ENCODE results near the gene SLC25A1.
"Not testable (repeated sequence)": the region's sequence is repeated elsewhere in the genome, so short reads cannot be mapped to it uniquely, and the experiment has no call there.

Gene SLC25A1

DNA sequence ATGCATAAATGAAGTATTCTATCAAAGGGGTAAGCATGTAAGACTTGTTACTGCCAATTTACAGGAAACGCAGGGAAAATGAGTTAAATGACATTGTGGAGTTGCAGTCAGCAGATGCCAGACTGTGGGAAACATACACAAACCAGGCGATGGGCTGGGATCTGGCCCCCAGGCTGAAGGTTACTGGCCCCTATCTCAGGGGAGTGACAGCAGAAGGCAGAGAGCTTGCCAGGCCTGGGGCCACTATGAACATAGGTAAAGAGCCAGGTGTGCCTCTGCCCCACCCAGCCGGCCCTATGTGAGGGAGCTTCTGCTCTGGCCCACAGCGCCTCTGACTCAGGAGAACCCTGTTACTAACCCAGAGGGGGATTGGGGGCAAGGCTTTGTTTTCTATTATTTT lies 26.1 kb upstream of the SLC25A1 start:
- DNase-seq (ENCODE audit: low read depth) = no peak

GRCh38 chr22:19203834-19204233 lies 25.3 kb upstream of the SLC25A1 start:
- no peak for DNase-seq (ENCODE audit: low read depth)

- not testable (repeated sequence) for DNase-seq (ENCODE audit: low read depth)
Measured at GRCh38 chr22:19202799-19203186, 24.3 kb upstream of the SLC25A1 start.

DNA sequence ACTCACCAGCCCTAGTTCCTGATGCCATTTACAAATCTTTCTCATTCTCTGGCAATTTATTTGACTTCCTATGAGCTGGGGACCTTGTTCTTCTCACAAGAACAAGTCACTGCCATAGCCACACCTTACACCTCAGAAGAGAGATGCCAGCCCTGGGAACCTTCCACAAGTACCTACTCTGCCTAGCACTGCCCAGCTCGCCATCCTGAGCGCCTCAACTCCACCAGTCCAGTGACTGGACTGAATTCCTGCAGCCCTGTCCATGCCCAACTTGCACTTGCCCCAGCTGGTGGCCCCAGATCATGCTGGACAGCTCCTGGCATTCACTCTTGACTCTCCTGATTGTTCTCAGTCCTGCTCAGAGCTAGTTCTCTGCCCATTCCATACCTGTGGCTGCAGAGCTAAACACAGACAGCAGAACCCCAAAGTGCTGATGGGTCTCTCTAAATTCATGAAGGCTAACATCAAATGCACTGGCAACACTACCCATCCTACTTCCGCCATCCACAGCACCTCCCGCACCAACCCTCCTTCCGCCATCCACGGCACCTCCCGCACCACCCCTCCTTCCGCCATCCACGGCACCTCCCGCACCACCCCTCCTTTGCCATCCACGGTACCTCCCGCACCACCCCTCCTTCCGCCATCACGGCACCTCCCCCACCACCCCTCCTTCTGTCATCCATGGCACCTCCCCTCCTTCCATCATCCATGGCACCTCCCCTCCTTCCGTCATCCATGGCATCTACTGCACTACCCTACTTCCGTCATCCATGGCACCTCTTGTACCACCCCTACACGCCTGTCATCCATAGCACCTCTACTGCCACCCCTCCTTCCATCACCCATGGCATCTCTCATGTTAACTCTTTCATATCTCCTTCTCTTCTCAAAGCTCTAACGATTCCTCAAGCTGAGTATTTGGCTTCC lies 23.6 kb upstream of the SLC25A1 start:
- DNase-seq (ENCODE audit: low read depth) = no peak

DNA sequence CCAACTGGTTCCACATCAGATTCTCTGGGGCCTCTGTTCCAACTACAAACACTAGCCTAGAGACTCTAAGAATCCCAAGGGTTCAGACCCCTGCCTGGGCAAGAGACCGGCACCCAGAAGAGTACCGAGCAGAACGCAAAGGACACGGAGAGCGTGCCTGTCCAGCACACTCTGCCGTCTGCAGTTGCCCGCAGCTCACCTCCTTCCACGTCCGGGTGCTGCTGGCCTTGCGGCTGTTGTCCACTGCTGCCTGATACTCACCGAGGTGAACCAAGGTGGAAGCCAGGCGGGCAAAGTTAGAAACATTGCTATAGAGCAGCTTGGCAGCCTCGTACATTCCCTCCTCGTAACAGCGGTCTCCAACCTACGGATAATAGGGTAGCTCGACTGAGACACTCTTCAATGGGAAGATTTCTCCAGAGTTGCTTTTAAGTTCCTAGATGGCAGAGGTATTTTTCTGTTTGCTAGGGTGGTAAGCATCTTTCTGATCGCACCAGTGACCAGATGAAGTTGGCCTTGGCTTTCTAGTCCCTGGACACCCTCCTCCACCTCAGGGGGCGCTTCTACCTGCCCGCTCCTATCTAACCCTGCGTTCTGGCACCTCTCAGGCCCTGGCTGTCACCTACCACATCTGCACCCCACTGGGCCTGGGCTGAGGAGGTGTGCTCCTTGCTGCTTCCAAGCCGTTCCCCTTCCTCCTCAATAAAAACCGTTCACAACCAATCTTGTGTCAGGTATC lies 22.8 kb upstream of the SLC25A1 start:
- DNase-seq (ENCODE audit: low read depth) = no peak

- no peak for DNase-seq (ENCODE audit: low read depth)
Measured at GRCh38 chr22:19199479-19199878, 20.9 kb upstream of the SLC25A1 start.

DNA sequence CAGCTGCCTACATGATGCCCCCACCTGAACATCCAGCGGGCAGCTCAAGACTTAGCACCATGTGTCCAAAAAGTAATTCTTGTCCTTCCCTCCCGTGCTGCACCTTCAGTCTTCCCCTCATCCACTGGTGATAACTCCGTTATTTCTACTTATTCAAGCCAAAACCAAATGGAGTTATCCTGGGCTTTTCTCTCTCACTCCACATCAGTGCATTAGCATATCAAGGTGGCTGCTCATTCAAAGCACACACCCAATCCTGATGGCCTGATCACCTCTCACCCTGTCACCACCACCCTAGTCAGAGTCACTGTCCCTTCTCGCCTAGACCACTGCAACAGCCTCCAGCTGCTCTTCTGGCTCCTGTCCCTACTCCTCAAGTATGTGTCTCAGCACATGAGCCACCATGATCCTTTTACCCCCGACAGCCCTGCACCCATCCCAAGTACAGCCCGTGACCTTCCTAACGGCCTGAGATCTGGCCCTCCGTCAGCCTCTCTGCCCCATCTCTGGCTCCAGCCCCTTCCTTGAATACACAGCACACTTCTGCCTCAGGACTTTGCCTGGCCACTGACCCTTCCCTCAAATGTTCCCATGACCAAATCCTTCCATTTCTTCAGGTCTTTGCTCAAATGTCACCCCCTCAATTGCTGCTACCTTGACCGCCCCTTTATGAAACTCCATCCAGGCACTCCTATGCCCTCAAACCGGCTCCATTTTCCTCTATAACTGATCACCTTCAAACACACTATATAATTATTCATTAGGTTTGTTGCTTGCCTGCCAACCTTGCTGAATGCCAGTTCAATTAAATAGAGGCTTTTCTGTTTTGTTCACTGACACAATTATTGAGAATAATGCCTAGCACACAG lies 19.7 kb upstream of the SLC25A1 start:
- no peak for DNase-seq (ENCODE audit: low read depth)

DNA sequence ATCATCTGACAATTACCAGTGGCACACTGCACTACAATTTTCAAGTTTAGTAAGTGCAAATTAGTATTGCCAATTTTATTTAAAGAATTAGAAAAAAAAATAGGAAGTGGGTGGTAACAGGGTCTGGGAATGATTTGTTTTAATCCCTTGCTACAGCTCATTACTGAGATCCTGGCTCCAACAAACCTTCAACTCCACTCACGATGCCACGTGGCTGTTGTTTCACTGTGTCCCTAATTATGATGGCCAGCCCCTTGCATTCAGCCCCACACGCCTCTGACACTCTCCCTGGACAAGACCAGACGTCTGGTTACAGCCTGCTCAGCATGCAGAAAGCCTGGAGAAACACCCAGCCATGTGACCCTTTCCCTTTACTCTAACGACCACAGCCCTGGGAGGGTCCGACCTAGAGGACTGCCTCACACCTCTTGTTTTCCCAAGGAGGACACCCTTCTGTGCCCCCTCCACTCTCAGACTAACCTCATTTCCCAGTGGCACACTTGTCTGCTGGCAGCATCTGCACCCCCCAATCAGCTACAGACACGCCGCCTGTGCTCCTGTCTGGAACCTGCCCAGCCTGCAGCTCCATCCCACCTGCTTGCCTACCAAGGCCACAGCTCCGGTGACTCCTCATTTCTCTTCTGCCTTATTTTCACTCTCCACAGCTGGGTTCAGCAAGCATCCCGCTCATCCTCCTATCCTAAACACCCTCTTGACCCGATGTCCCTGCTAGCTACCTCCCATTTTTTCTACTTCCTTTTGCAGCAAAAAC lies 18.5 kb upstream of the SLC25A1 start:
- DNase-seq (ENCODE audit: low read depth) = no peak

GRCh38 chr22:19195796-19196731 lies 17.5 kb upstream of the SLC25A1 start:
- DNase-seq (ENCODE audit: low read depth) = no peak

DNA sequence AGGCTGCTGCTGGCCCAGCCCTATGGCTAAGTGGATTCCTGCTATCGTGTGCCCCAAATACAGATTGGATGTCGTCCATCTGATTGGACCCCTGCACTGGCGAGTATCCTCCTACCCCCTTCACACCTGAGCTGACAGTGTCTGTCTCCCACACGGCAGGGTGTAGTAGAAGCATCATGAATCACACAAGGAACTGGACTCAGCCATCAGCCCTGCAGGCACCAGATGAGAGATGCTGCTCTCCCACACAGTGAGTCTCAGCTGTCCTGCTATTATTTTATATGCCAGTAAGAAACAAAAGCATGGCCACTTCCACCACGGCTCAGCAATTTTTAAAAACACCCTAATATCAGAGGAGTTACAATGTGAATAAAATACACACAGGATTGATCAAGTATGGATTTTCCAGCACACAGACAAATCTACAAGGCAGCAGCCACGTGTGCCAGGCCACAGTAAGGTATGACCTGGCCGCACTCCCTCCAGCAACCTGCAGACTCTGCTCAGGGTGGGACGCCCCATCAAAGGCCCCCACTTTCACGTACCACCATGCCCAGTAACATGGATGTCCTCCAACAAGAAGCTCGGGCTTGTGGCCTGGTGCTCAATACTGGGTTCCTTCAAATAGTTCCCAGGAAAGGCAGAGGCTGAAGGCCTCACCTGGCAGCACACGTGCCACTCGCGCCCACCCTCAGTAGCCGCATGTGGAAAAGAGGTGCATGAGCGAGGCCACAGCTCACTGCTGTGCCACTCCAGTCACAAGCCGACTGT lies 16.4 kb upstream of the SLC25A1 start:
- no peak for DNase-seq (ENCODE audit: low read depth)

GRCh38 chr22:19193879-19194278 lies 15.3 kb upstream of the SLC25A1 start:
- no peak for DNase-seq (ENCODE audit: low read depth)

GRCh38 chr22:19187716-19188563 lies 9.4 kb upstream of the SLC25A1 start:
- DNase-seq (ENCODE audit: low read depth) = no peak

DNA sequence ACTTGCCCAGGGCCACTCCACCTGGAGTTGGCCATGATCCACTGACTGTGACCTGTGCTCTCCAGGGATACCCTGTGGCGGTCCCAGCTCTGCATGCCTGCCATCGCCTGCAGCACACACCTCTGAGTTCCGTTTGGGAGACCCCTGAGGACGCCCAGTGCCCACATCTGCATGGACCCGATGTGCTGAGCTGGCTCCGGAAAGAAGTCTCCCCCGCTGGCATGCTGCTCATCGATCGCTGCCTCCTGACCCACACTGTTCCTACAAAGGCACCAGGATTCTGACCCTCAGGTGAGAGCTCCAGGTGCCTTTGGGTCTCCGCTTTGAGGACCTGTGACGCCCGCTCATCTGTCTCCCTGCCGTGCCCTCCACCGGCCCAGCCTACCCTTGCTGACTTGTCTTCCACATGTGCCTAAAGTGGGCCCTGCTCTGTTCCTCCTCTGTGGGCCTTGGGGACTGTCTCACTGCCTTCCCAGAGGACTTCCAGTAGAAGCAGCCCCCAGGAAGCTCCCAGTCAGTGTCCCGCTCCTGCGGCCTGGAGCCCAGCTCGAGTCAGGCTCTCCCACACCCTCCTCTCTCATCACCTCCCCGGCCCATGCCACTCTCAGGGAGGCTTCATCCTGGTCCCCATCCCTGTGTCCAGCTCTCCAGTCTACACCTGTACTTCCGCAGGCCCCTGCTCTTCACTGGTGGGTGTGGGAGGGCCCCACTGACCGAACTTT lies 5.9 kb upstream of the SLC25A1 start:
- DNase-seq (ENCODE audit: low read depth) = no peak

- no peak for DNase-seq (ENCODE audit: low read depth)
Measured at GRCh38 chr22:19183216-19183615, 4.7 kb upstream of the SLC25A1 start.

- DNase-seq (ENCODE audit: low read depth) = no peak
Measured at GRCh38 chr22:19182472-19183157, 4.1 kb upstream of the SLC25A1 start.

DNA sequence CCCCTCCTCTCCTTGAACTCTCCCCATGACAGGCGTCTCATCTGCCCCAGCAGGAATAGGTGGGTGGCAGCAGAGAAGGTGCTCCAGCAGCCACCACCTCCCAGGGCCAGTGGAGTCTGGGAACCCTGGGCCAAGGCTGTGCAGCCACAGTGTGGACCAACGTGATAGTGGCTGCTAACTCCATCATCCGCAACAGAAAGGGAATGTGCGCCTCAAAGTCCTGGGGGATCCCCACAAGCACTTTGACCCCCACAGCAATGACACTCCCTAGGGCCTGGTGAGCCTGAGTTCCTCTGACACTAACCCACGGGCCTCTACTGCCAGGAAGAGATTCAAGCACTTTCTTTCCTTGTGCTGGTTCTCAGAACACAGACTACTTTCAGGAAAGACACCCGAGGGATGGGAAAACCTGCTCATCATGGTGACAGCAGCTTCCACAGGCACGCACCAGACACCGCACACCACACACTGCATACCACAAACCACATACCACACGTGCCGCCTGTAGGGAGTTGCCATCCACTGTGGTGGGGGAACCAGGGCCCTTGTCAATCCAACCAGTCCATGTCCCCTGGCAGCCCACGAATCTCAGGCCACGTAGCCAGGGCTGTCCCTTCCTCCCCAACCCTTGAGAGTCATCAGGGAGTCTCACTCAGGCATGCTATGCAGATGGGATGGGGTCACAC lies 3.4 kb upstream of the SLC25A1 start:
- DNase-seq (ENCODE audit: low read depth) = no peak
